Neural progenitor cell (in vitro differentiated cells): ENCODE results near the gene RBM6.

Source experiments
- CTCF ChIP-seq: fragments of 200-600 bp; sonication (generic); IDR thresholded peaks from 2 replicates; pipeline ENCODE4 v1.5.1; 2017; ENCODE audit warnings: antibody characterized with exemption, mild to moderate bottlenecking
- EZH2 ChIP-seq: fragments of 200-600 bp; sonication (generic); IDR thresholded peaks from 2 replicates; pipeline ENCODE4 v1.6.1; 2017; ENCODE audit warnings: antibody characterized with exemption, mild to moderate bottlenecking, moderate library complexity
- EZH2phosphoT487 ChIP-seq: fragments of 200-600 bp; sonication (generic); IDR thresholded peaks from 2 replicates; pipeline ENCODE4 v1.6.1; 2017; ENCODE audit warnings: antibody characterized with exemption

GRCh38 chr3:49955636-49956035 is 15.7 kb downstream of the RBM6 start:
- TF ChIP-seq CTCF, result no peak
- TF ChIP-seq EZH2, result no peak
- no peak for TF ChIP-seq EZH2phosphoT487
